CD8-positive, alpha-beta memory T cell (primary cell): ENCODE measurements around the gene ALG12. TPM values are rescaled to one million over a fixed set of nuclear protein-coding genes. Genes with fewer than 3 reads are reported as not detected.

Experiments
- CTCF ChIA-PET: fragments of 350-600 bp; sonication (Branson Sonifier 250); formaldehyde crosslinking; loops from one replicate; lab custom pipeline; 2021; ENCODE audit warnings: antibody characterized with exemption; lab: Charles Lee
- POLR2A ChIA-PET: fragments of 350-600 bp; sonication (Branson Sonifier 250); formaldehyde crosslinking; loops from one replicate; lab custom pipeline; 2021; ENCODE audit warnings: antibody characterized with exemption; lab: Charles Lee
- DNase-seq, 5 donors: peaks; one replicate each; pipeline versions ENCODE4 v3.0.0 to v3.0.0-alpha.2; 2020 to 2022; ENCODE audit warnings: mixed read lengths in 1 of 5
- H3K27ac ChIP-seq: one replicate; pipeline ENCODE4 v1.7.0; 2013; ENCODE audit warnings: low read depth, mild to moderate bottlenecking, low read length, moderate library complexity
- H3K27me3 ChIP-seq: 2 replicates; pipeline ENCODE4 v1.7.0; 2013; ENCODE audit warnings: low read length, mild to moderate bottlenecking; ENCODE audit not compliant: insufficient read depth, poor library complexity, severe bottlenecking
- H3K36me3 ChIP-seq: 2 replicates; pipeline ENCODE4 v1.7.0; 2013; ENCODE audit warnings: mild to moderate bottlenecking, low read length, moderate library complexity; ENCODE audit not compliant: insufficient read depth
- H3K4me1 ChIP-seq: 2 replicates; pipeline ENCODE4 v1.7.0; 2013; ENCODE audit warnings: mild to moderate bottlenecking, low read length, moderate library complexity; ENCODE audit not compliant: insufficient read depth
- H3K4me3 ChIP-seq: 2 replicates; pipeline ENCODE4 v1.7.0; 2013; ENCODE audit warnings: mild to moderate bottlenecking, low read length
- H3K9me3 ChIP-seq: 2 replicates; pipeline ENCODE4 v1.7.0; 2013; ENCODE audit warnings: mild to moderate bottlenecking, low read length
- H3K27ac Mint-ChIP-seq, 8 donors: one replicate each; pipeline ENCODE4 v1.8.0; 2020 to 2021; ENCODE audit warnings: mixed read lengths in 8 of 8, mild to moderate bottlenecking in 6 of 8, inconsistent platforms in 3 of 8, moderate library complexity in 3 of 8
- H3K27me3 Mint-ChIP-seq, 2 donors: one replicate each; pipeline ENCODE4 v1.8.0; 2020 to 2021; ENCODE audit warnings: mixed read lengths in 2 of 2, mild to moderate bottlenecking in 1 of 2, moderate library complexity in 1 of 2
- H3K36me3 Mint-ChIP-seq, 3 donors: one replicate each; pipeline ENCODE4 v1.8.0; 2020 to 2021; ENCODE audit warnings: mixed read lengths in 3 of 3, inconsistent platforms in 1 of 3, mild to moderate bottlenecking in 1 of 3
- H3K4me1 Mint-ChIP-seq, 3 donors: one replicate each; pipeline ENCODE4 v1.8.0; 2020 to 2021; ENCODE audit warnings: mixed read lengths in 3 of 3, inconsistent platforms in 1 of 3, mild to moderate bottlenecking in 1 of 3
- H3K4me3 Mint-ChIP-seq, 7 donors: one replicate each; pipeline ENCODE4 v1.8.0; 2020 to 2021; ENCODE audit warnings: mixed read lengths in 7 of 7, mild to moderate bottlenecking in 6 of 7, moderate library complexity in 4 of 7, inconsistent platforms in 2 of 7
- H3K9me3 Mint-ChIP-seq, 5 donors: one replicate each; pipeline ENCODE4 v1.8.0; 2020 to 2022; ENCODE audit warnings: mixed read lengths in 5 of 5, mild to moderate bottlenecking in 3 of 5, moderate library complexity in 2 of 5, inconsistent platforms in 1 of 5
- polyA plus RNA-seq: library from polyadenylated mRNA; unstranded; fragments of 300-500 nt; fragmentation: Illumina TruSeq; gene quantifications from one replicate; pipeline ENCODE4 v1.2.3, GENCODE V29; 2021
- total RNA-seq, 2 experiments: library from RNA; stranded (reverse); gene quantifications; one replicate each; pipeline ENCODE4 v1.2.3, GENCODE V29; 2021

Gene ALG12
- total RNA-seq (10 to 100 TPM; 21.0 TPM), polyA plus RNA-seq (21.8 TPM)

- Histone ChIP-seq H3K27me3 (no peaks in the 10 kb centered on the region), H3K9me3 (no peaks in the 10 kb centered on the region), H3K36me3 (no peaks in the 10 kb centered on the region), H3K4me3 (peak within 1 kb of the TSS; percentile 78), H3K27ac (peak within 1 kb of the TSS; percentile 84), H3K4me1 (peaks cover 18% of the 10 kb centered on the region)
- POLR2A ChIA-PET: interaction anchor here (0.6 to 1.7 kb wide), 3 partner anchors 92 to 129 kb away, joined by 3 to 4 read pairs (median 3); no protein-coding TSS in a partner anchor
- Mint-ChIP-seq H3K4me3 (peak within 1 kb of the TSS; percentile 85 to 95 (median 94)), H3K9me3 (no peaks in the 10 kb centered on the region), H3K27ac (peak within 1 kb of the TSS; percentile 68 to 97 (median 94)), H3K4me1 (peaks cover 23 to 34% (median 24%) of the 10 kb centered on the region in 3 donors), H3K27me3 (no peaks in the 10 kb centered on the region), H3K36me3 (peaks cover 0 to 27% (median 2%) of the 10 kb centered on the region in 3 donors)
- peak; percentile 94 to 98 (median 96) for DNase-seq
- CTCF ChIA-PET: no interaction called here
These were observed at the start of gene ALG12, which contains the start of gene CRELD2 for GRCh38 chr22:49917974-49918910. Gene ALG12 (minus strand): TSS chr22:49918438. CDS start chr22:49913765, 4,673 bp downstream. Gene CRELD2 (plus strand): TSS chr22:49918634. CDS start chr22:49918770, 136 bp downstream.

GRCh38 chr22:49967706-49968208, 49.5 kb upstream of the ALG12 start:
- H3K4me1 ChIP-seq: peaks cover 39% of the 10 kb centered on the region
- CTCF ChIA-PET: interaction anchor here (1.2 to 1.5 kb wide), 2 partner anchors 37 to 200 kb away, joined by 4 to 7 read pairs; no protein-coding TSS in a partner anchor
- no peaks in the 10 kb centered on the region for H3K27me3 ChIP-seq
- Mint-ChIP-seq H3K27ac (peak overlapping the region in 4 of 8 donors; percentile 23 to 99 (median 70)), H3K36me3 (peaks cover 0 to 24% (median 4%) of the 10 kb centered on the region in 3 donors), H3K4me3 (peak overlapping the region in 1 of 7 donors; percentile 67), H3K9me3 (peaks cover 0 to 2% (median 0%) of the 10 kb centered on the region in 5 donors), H3K27me3 (peaks cover 0 to 4% of the 10 kb centered on the region in 2 donors), H3K4me1 (peaks cover 15 to 52% (median 26%) of the 10 kb centered on the region in 3 donors)
- H3K27ac ChIP-seq: no peak overlapping the region
- H3K4me3 ChIP-seq: no peak overlapping the region
- no peak for DNase-seq
- POLR2A ChIA-PET: no interaction called here
- H3K9me3 ChIP-seq: no peaks in the 10 kb centered on the region
- peaks cover 13% of the 10 kb centered on the region for H3K36me3 ChIP-seq

GRCh38 chr22:49966774-49967705, 48.8 kb upstream of the ALG12 start:
- ChIA-PET CTCF (interaction anchor here (1.1 to 1.5 kb wide), 5 partner anchors 12 to 199 kb away, joined by 3 to 7 read pairs (median 3); no protein-coding TSS in a partner anchor), POLR2A (no interaction called here)
- no peak overlapping the region for H3K4me3 ChIP-seq
- peaks cover 43% of the 10 kb centered on the region for H3K4me1 ChIP-seq
- Mint-ChIP-seq H3K36me3 (peaks cover 0 to 27% (median 4%) of the 10 kb centered on the region in 3 donors), H3K27me3 (peaks cover 0 to 4% of the 10 kb centered on the region in 2 donors), H3K9me3 (peaks cover 0 to 2% (median 0%) of the 10 kb centered on the region in 5 donors), H3K4me1 (peaks cover 15 to 55% (median 26%) of the 10 kb centered on the region in 3 donors), H3K27ac (peak overlapping the region in 3 of 8 donors; percentile 21 to 99 (median 97)), H3K4me3 (no peak overlapping the region)
- H3K36me3 ChIP-seq: peaks cover 13% of the 10 kb centered on the region
- no peaks in the 10 kb centered on the region for H3K9me3 ChIP-seq
- H3K27ac ChIP-seq: no peak overlapping the region
- DNase-seq: peak in 1 of 5 donors; percentile 48
- no peaks in the 10 kb centered on the region for H3K27me3 ChIP-seq

- Mint-ChIP-seq H3K27ac (peak overlapping the region in 5 of 8 donors; percentile 36 to 99 (median 75)), H3K4me3 (peak overlapping the region in 1 of 7 donors; percentile 26)
- H3K4me1 ChIP-seq: peaks cover 43% of the 10 kb centered on the region
These were observed 48.0 kb upstream of the ALG12 start for GRCh38 chr22:49966041-49966773.

GRCh38 chr22:49965091-49966040, 47.1 kb upstream of the ALG12 start:
- peak overlapping the region in 7 of 8 donors; percentile 33 to 99 (median 66) for H3K27ac Mint-ChIP-seq
- no peaks in the 10 kb centered on the region for H3K9me3 ChIP-seq
- peaks cover 0 to 31% (median 4%) of the 10 kb centered on the region in 3 donors for H3K36me3 Mint-ChIP-seq
- peaks cover 13% of the 10 kb centered on the region for H3K36me3 ChIP-seq
- POLR2A ChIA-PET: no interaction called here
- H3K4me3 ChIP-seq: no peak overlapping the region
- peaks cover 37% of the 10 kb centered on the region for H3K4me1 ChIP-seq
- peak in 2 of 5 donors; percentile 0 to 47 for DNase-seq
- H3K27me3 Mint-ChIP-seq: peaks cover 0 to 3% of the 10 kb centered on the region in 2 donors
- H3K4me1 Mint-ChIP-seq: peaks cover 10 to 49% (median 19%) of the 10 kb centered on the region in 3 donors
- H3K4me3 Mint-ChIP-seq: peak overlapping the region in 2 of 7 donors; percentile 60 to 78
- H3K27me3 ChIP-seq: no peaks in the 10 kb centered on the region
- H3K27ac ChIP-seq: no peak overlapping the region
- H3K9me3 Mint-ChIP-seq: peaks cover 0 to 4% (median 0%) of the 10 kb centered on the region in 5 donors
- CTCF ChIA-PET: no interaction called here

More at GRCh38 chr22:49966041-49966773, 48.0 kb upstream of the ALG12 start:
- no peaks in the 10 kb centered on the region for H3K9me3 ChIP-seq
- Mint-ChIP-seq H3K36me3 (peaks cover 0 to 33% (median 4%) of the 10 kb centered on the region in 3 donors), H3K9me3 (peaks cover 0 to 4% (median 0%) of the 10 kb centered on the region in 5 donors), H3K27me3 (peaks cover 0 to 8% of the 10 kb centered on the region in 2 donors), H3K4me1 (peaks cover 15 to 58% (median 26%) of the 10 kb centered on the region in 3 donors)
- ChIA-PET CTCF (interaction anchor here (1.1 to 1.5 kb wide), 4 partner anchors 11 to 64 kb away, joined by 3 to 7 read pairs (median 3); no protein-coding TSS in a partner anchor), POLR2A (no interaction called here)
- H3K36me3 ChIP-seq: peaks cover 13% of the 10 kb centered on the region
- H3K27me3 ChIP-seq: no peaks in the 10 kb centered on the region
- no peak overlapping the region for H3K4me3 ChIP-seq
- H3K27ac ChIP-seq: no peak overlapping the region
- DNase-seq: peak in 1 of 5 donors; percentile 47
